K562 (cell line): ENCODE measurements around the gene CNPPD1. TPM values are rescaled to one million over a fixed set of nuclear protein-coding genes. Genes with fewer than 3 reads are reported as not detected.
A peak's percentile ranks its signal among the peaks of the same experiment; 100 is the strongest.

Source experiments
- BCLAF1 ChIP-seq, 2 experiments: fragments of 450-650 bp in 1 of 2; IDR thresholded peaks; 2 replicates each; pipeline ENCODE4 v1.6.1; 2011 to 2017; ENCODE audit warnings: low read depth in 2 of 2, antibody characterized with exemption in 1 of 2, borderline replicate concordance in 1 of 2, low read length in 1 of 2, mild to moderate bottlenecking in 1 of 2, mixed read lengths in 1 of 2; ENCODE audit not compliant: control insufficient read depth in 1 of 2
- BDP1 ChIP-seq: IDR thresholded peaks from 3 replicates; pipeline ENCODE4 v1.6.1; 2011; ENCODE audit not compliant: insufficient read length, insufficient read depth
- CXXC5 ChIP-seq: fragments of 250-450 bp; sonication (Bioruptor Pico); IDR thresholded peaks from 2 replicates; pipeline ENCODE4 v1.8.0; 2022; ENCODE audit warnings: inconsistent platforms, mild to moderate bottlenecking, moderate library complexity
- ETS1 ChIP-seq: conservative IDR thresholded peaks from 2 replicates; pipeline ENCODE4 v1.6.1; 2011; ENCODE audit warnings: low read depth, mild to moderate bottlenecking, low read length; ENCODE audit not compliant: control insufficient read depth
- GATAD2A ChIP-seq: fragments of 450-650 bp; IDR thresholded peaks from 2 replicates; pipeline ENCODE4 v1.6.1; 2017
- L3MBTL2 ChIP-seq: fragments of 450-650 bp; IDR thresholded peaks from 2 replicates; pipeline ENCODE4 v1.6.1; 2016; ENCODE audit warnings: mild to moderate bottlenecking, moderate library complexity
- MAFF ChIP-seq: IDR thresholded peaks from 2 replicates; pipeline ENCODE4 v1.6.1; 2012; ENCODE audit warnings: low read length, improper control_type of control experiment
- MAFG ChIP-seq: fragments of 450-650 bp; conservative IDR thresholded peaks from 2 replicates; pipeline ENCODE4 v1.6.1; 2016; ENCODE audit warnings: missing genetic modification characterization, missing compliant biosample characterization
- NFE2L1 ChIP-seq: fragments of 450-650 bp; IDR thresholded peaks from 2 replicates; pipeline ENCODE4 v1.6.1; 2016; ENCODE audit warnings: missing genetic modification characterization, low read depth, mild to moderate bottlenecking, missing compliant biosample characterization, moderate library complexity, borderline replicate concordance
- NR2C2 ChIP-seq, 2 experiments: fragments of 200-800 bp in 1 of 2; sonication (Bioruptor generic) in 1 of 2; sonication (generic) in 1 of 2; formaldehyde crosslinking in 1 of 2; IDR thresholded peaks; 2 replicates each; pipeline versions ENCODE4 v1.6.1 to v1.8.0; 2016 to 2022; ENCODE audit warnings: mild to moderate bottlenecking in 1 of 2, missing compliant biosample characterization in 1 of 2, missing genetic modification characterization in 1 of 2, missing genetic modification reagents in 1 of 2
- NR4A1 ChIP-seq, 2 experiments: fragments of 250-450 bp in 1 of 2; fragments of 450-650 bp in 1 of 2; sonication (Bioruptor Pico) in 1 of 2; IDR thresholded peaks; 2 replicates each; pipeline versions ENCODE4 v1.4.0 to v1.6.1; 2016 to 2020; ENCODE audit warnings: mild to moderate bottlenecking in 2 of 2, missing compliant biosample characterization in 1 of 2, missing genetic modification characterization in 1 of 2, moderate library complexity in 1 of 2
- POU5F1 ChIP-seq: fragments of 150-350 bp; IDR thresholded peaks from 2 replicates; pipeline ENCODE4 v1.6.1; 2014; ENCODE audit warnings: borderline replicate concordance, low read length, low read depth, mild to moderate bottlenecking; ENCODE audit not compliant: partially characterized antibody
- PYGO2 ChIP-seq: fragments of 450-650 bp; IDR thresholded peaks from 2 replicates; pipeline ENCODE4 v1.6.1; 2016; ENCODE audit warnings: mild to moderate bottlenecking, missing genetic modification characterization, moderate library complexity, missing compliant biosample characterization
- RAD21 ChIP-seq, 2 experiments: fragments of 250-450 bp in 1 of 2; fragments of 450-650 bp in 1 of 2; sonication (Bioruptor Pico) in 1 of 2; formaldehyde crosslinking in 1 of 2; IDR thresholded peaks in 1 of 2; conservative IDR thresholded peaks in 1 of 2; 2 replicates each; pipeline versions ENCODE4 v1.4.0 to v1.8.0; 2020 to 2022; ENCODE audit warnings: mild to moderate bottlenecking in 2 of 2, moderate library complexity in 1 of 2
- RBM17 ChIP-seq: fragments of 200-400 bp; formaldehyde crosslinking; IDR thresholded peaks from 2 replicates; pipeline ENCODE4 v1.6.1; 2017; ENCODE audit warnings: low read depth, mild to moderate bottlenecking, low read length, borderline replicate concordance
- SMARCC2 ChIP-seq: fragments of 450-650 bp; IDR thresholded peaks from 2 replicates; pipeline ENCODE4 v1.6.1; 2017; ENCODE audit warnings: antibody characterized with exemption, moderate library complexity, mild to moderate bottlenecking, low read depth
- XRCC4 ChIP-seq: IDR thresholded peaks from one replicate; pipeline ENCODE4 v1.6.1; 2011; ENCODE audit not compliant: insufficient read depth, insufficient read length; ENCODE audit errors: extremely low read depth
- ZNF282 ChIP-seq: sonication (generic); formaldehyde crosslinking; IDR thresholded peaks from 2 replicates; pipeline ENCODE4 v1.8.1; 2023; ENCODE audit warnings: missing genetic modification reagents
- ZNF584 ChIP-seq: fragments of 200-800 bp; sonication (Bioruptor generic); IDR thresholded peaks from 2 replicates; pipeline ENCODE4 v1.6.1; 2016; ENCODE audit warnings: low read depth, mild to moderate bottlenecking, missing genetic modification characterization, missing compliant biosample characterization
- ZNF639 ChIP-seq, 2 experiments: fragments of 200-800 bp in 1 of 2; sonication (Bioruptor generic) in 1 of 2; sonication (generic) in 1 of 2; formaldehyde crosslinking in 1 of 2; IDR thresholded peaks in 1 of 2; conservative IDR thresholded peaks in 1 of 2; 2 replicates each; pipeline versions ENCODE4 v1.5.0 to v1.6.1; 2016 to 2020; ENCODE audit warnings: missing compliant biosample characterization in 1 of 2, missing genetic modification characterization in 1 of 2, missing genetic modification reagents in 1 of 2
- polyA plus RNA-seq, 8 experiments: library from polyadenylated mRNA; depleted of rRNA in 4 of 8; stranded (reverse) in 5 of 8; unstranded in 3 of 8; fragments of >200 nt; fragmentation: Nextera tagmentation in 2 of 8; fragmentation: Illumina TruSeq in 1 of 8; extraction: Ambion mirVana in 2 of 8; extraction: Trizol in 1 of 8; gene quantifications; 2 replicates each; pipeline versions ENCODE4 v1.2.1 to v1.2.3, GENCODE V29; 2011 to 2014; ENCODE audit warnings: inconsistent platforms in 1 of 8, missing spikeins in 1 of 8
- total RNA-seq, 7 experiments: library from RNA; depleted of rRNA in 6 of 7; stranded (reverse); fragments of >200 nt in 6 of 7; fragmentation: Illumina TruSeq in 2 of 7; extraction: Trizol in 2 of 7; gene quantifications; 2 replicates each; pipeline versions ENCODE4 v1.2.1 to v1.2.3, GENCODE V29; 2011 to 2021; ENCODE audit warnings: low replicate concordance in 1 of 7

Gene CNPPD1
- total and polyA plus RNA-seq, 9 of the 15 experiments (the other 6 are each of a cell fraction or from before 2014, with no cell fraction given), result 9.9 to 53.5 (median 27.0) TPM

- TF ChIP-seq ETS1, result no peak
- TF ChIP-seq BDP1, result no peak
- no peak for TF ChIP-seq SMARCC2
- TF ChIP-seq NFE2L1 (tag), result no peak
- TF ChIP-seq L3MBTL2, result peak; percentile 98
- TF ChIP-seq XRCC4, result no peak
- TF ChIP-seq RBM17, result no peak
- no peak for TF ChIP-seq NR4A1 (CRISPR knock-in tag; IDR thresholded peaks at IDR 0.05)
- TF ChIP-seq NR4A1 (tag; IDR thresholded peaks at IDR 0.05), result peak; percentile 51; the same call in 1 of the 2 replicates
- TF ChIP-seq RAD21 (CRISPR knock-in tag; conservative IDR thresholded peaks at IDR 0.05 in 1 of 2, IDR thresholded peaks at IDR 0.05 in 1 of 2), result no peak
- no peak for TF ChIP-seq MAFG (tag)
- peak; percentile 92; the same call in 1 of the 2 replicates for TF ChIP-seq ZNF282 (CRISPR knock-in tag)
- TF ChIP-seq ZNF584 (CRISPR knock-in tag), result no peak
- no peak for TF ChIP-seq GATAD2A
- no peak for TF ChIP-seq NR2C2 (CRISPR knock-in tag; IDR thresholded peaks at IDR 0.05)
- TF ChIP-seq NR2C2 (tag; IDR thresholded peaks at IDR 0.05), result peak; percentile 25; the same call in 1 of the 2 replicates
- TF ChIP-seq BCLAF1 (IDR thresholded peaks at IDR 0.05; ENCODE audit: borderline replicate concordance in 1 of 2, control insufficient read depth in 1 of 2, low read depth in 2 of 2, low read length in 1 of 2), result no peak
- TF ChIP-seq CXXC5 (CRISPR knock-in tag), result peak; percentile 90
- no peak for TF ChIP-seq MAFF
- TF ChIP-seq PYGO2 (tag), result no peak
- peak in 1 of 2 experiments; percentile 86; a peak in 2 of 4 replicates for TF ChIP-seq ZNF639 (CRISPR knock-in tag; conservative IDR thresholded peaks at IDR 0.05 in 1 of 2, IDR thresholded peaks at IDR 0.05 in 1 of 2)
- no peak for TF ChIP-seq POU5F1
Observed at GRCh38 chr2:219176818-219177551, at the start of gene CNPPD1 (continued).
